B cell (primary cell): ENCODE data around the gene VCAM1. TPM values are rescaled to one million over a fixed set of nuclear protein-coding genes. Genes with fewer than 3 reads are reported as not detected.

Source experiments
- ATAC-seq: fragments of 200-7000 bp; cut with Tn5 transposase; one replicate; pipeline ENCODE4 v1.10.0; 2021; ENCODE audit warnings: low read depth, mild to moderate bottlenecking, moderate number of reproducible peaks, moderate library complexity
- CTCF ChIA-PET: fragments of 350-600 bp; sonication (Branson Sonifier 250); formaldehyde crosslinking; loops from one replicate; lab custom pipeline; 2021; ENCODE audit warnings: antibody characterized with exemption, inconsistent platforms; lab: Charles Lee
- POLR2A ChIA-PET: fragments of 350-600 bp; sonication (Branson Sonifier 250); formaldehyde crosslinking; loops from one replicate; lab custom pipeline; 2021; ENCODE audit warnings: antibody characterized with exemption; lab: Charles Lee
- DNase-seq: peaks from one replicate; pipeline ENCODE4 v3.0.0; 2013
- H2AFZ ChIP-seq: 2 replicates; pipeline ENCODE4 v1.6.1; 2012; ENCODE audit warnings: mild to moderate bottlenecking, low read depth, low read length; ENCODE audit not compliant: insufficient read depth, poor library complexity, severe bottlenecking
- H3K27ac ChIP-seq, 2 donors: 1 replicate in 1 of 2; 2 replicates in 1 of 2; pipeline ENCODE4 v1.5.1; 2012 to 2013; ENCODE audit warnings: low read length in 2 of 2, mild to moderate bottlenecking in 2 of 2, moderate library complexity in 1 of 2
- H3K27me3 ChIP-seq, 4 experiments: fragments of 200-600 bp in 1 of 4; sonication (generic) in 1 of 4; replicated peaks in 1 of 4; 1 replicate in 2 of 4; 2 replicates in 2 of 4; pipeline versions ENCODE4 v1.6.1 to v1.7.0; 2013 to 2016; ENCODE audit warnings: low read length in 3 of 4, mild to moderate bottlenecking in 2 of 4, mixed read lengths in 1 of 4, moderate library complexity in 1 of 4; ENCODE audit not compliant: insufficient read depth in 4 of 4, control insufficient read depth in 3 of 4; ENCODE audit errors: control extremely low read depth in 1 of 4
- H3K36me3 ChIP-seq, 2 experiments: replicated peaks in 1 of 2; 1 replicate in 1 of 2; 2 replicates in 1 of 2; pipeline versions ENCODE4 v1.6.1 to v1.7.1; 2013; ENCODE audit warnings: low read length in 1 of 2; ENCODE audit not compliant: insufficient read depth in 2 of 2, control insufficient read depth in 1 of 2; ENCODE audit errors: control extremely low read depth in 1 of 2, extremely low read depth in 1 of 2
- H3K4me1 ChIP-seq, 2 donors: fragments of 200-600 bp in 1 of 2; sonication (generic) in 1 of 2; 1 replicate in 1 of 2; 2 replicates in 1 of 2; pipeline versions ENCODE4 v1.5.1 to v1.6.1; 2013 to 2017; ENCODE audit warnings: low read length in 2 of 2; ENCODE audit not compliant: control insufficient read depth in 2 of 2, insufficient read depth in 2 of 2
- H3K4me2 ChIP-seq: replicated peaks from 2 replicates; pipeline ENCODE3; 2012; ENCODE audit warnings: mild to moderate bottlenecking, low read depth, low read length; ENCODE audit not compliant: poor library complexity, severe bottlenecking
- H3K4me3 ChIP-seq, 5 experiments: fragments of 200-600 bp in 1 of 5; sonication (generic) in 1 of 5; 1 replicate in 3 of 5; 2 replicates in 2 of 5; pipeline versions ENCODE4 v1.5.1 to v1.7.0; 2011 to 2016; ENCODE audit warnings: low read length in 4 of 5, mild to moderate bottlenecking in 4 of 5, low read depth in 2 of 5, control low read depth in 1 of 5, moderate library complexity in 1 of 5; ENCODE audit not compliant: insufficient read depth in 1 of 5; ENCODE audit errors: control extremely low read depth in 1 of 5, extremely low read depth in 1 of 5
- H3K79me2 ChIP-seq: fragments of 200-600 bp; sonication (generic); one replicate; pipeline ENCODE4 v1.6.0; 2016; ENCODE audit warnings: low read length; ENCODE audit not compliant: control insufficient read depth, insufficient read depth
- H3K9ac ChIP-seq: fragments of 200-600 bp; sonication (generic); 2 replicates; pipeline ENCODE4 v1.6.1; 2017; ENCODE audit warnings: mild to moderate bottlenecking, low read length, moderate library complexity
- H3K9me3 ChIP-seq, 3 donors: one replicate each; pipeline versions ENCODE4 v1.6.1 to v1.7.1; 2013; ENCODE audit warnings: low read length in 2 of 3; ENCODE audit not compliant: control insufficient read depth in 2 of 3, insufficient read depth in 1 of 3; ENCODE audit errors: control extremely low read depth in 1 of 3
- H4K20me1 ChIP-seq: 2 replicates; pipeline ENCODE4 v1.6.0; 2012; ENCODE audit warnings: mild to moderate bottlenecking, low read length; ENCODE audit not compliant: insufficient read depth, control insufficient read depth, poor library complexity, severe bottlenecking
- H3K27ac Mint-ChIP-seq: one replicate; pipeline ENCODE4 v1.8.0; 2021; ENCODE audit warnings: mixed read lengths
- H3K27me3 Mint-ChIP-seq: one replicate; pipeline ENCODE4 v1.8.0; 2021; ENCODE audit warnings: mixed read lengths
- H3K4me1 Mint-ChIP-seq: one replicate; pipeline ENCODE4 v1.8.0; 2021; ENCODE audit warnings: mixed read lengths
- H3K4me3 Mint-ChIP-seq: one replicate; pipeline ENCODE4 v1.8.0; 2021; ENCODE audit warnings: mixed read lengths
- H3K9me3 Mint-ChIP-seq: one replicate; pipeline ENCODE4 v1.8.0; 2022; ENCODE audit warnings: mixed read lengths; ENCODE audit not compliant: insufficient read depth
- EZH2 ChIP-seq: IDR thresholded peaks from 2 replicates; pipeline ENCODE4 v1.6.1; 2012; ENCODE audit warnings: borderline replicate concordance, low read depth, mild to moderate bottlenecking, moderate library complexity, low read length; ENCODE audit not compliant: insufficient read depth, poor library complexity, severe bottlenecking
- WGBS: methylation state at CpG from one replicate; pipeline ENCODE4 v1.1.5; 2013; ENCODE audit warnings: missing lambda C conversion rate; ENCODE audit not compliant: insufficient coverage; 5-methylcytosine and 5-hydroxymethylcytosine counted together
- intact Hi-C: fragments of 100-400 bp; cut with micrococcal nuclease; formaldehyde crosslinking; loops from one replicate; pipeline ENCODE4 v1.10.0; 2022
- polyA plus RNA-seq: library from polyadenylated mRNA; depleted of rRNA; stranded (reverse); fragments of >200 nt; gene quantifications from 2 replicates; pipeline ENCODE4 v1.2.3, GENCODE V29; 2012
- total RNA-seq, 2 donors: library from RNA; stranded (reverse); fragments of 120-200 nt in 1 of 2; gene quantifications; 1 replicate in 1 of 2; 2 replicates in 1 of 2; pipeline versions ENCODE4 v1.2.3 to v1.2.4, GENCODE V29; 2013 to 2022
- TF ChIP-seq, protein P1 (sequence below): fragments of 200-600 bp; IDR thresholded peaks from one replicate; pipeline ENCODE4 v1.8.0; 2022; ENCODE audit warnings: antibody characterized with exemption, mild to moderate bottlenecking

VCAM1 gene
- total and polyA plus RNA-seq, 2 donors (not counting 1 experiment from before 2014, with no cell fraction given): not detected

DNA sequence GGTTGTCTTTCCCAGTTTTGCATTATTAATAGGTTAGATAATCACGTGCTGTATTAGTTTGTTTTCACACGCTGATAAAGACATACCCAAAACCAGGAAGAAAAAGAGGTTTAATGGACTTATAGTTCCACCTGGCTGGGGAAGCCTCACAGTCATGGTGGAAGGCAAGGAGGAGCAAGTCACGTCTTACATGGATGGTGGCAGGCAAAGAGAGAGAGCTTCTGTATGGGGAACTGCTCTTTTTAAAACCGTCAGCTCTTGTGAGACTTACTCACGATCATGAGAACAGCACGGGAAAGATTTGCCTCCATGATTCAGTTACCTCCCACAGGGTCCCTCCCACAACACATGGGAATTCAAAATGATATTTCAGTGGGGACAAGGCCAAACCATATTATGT lies 2.3 kb upstream of the VCAM1 start:
- Histone ChIP-seq H3K36me3 (no peaks in the 10 kb centered on the region), H3K4me3 (no peak overlapping the region), H3K27ac (no peak overlapping the region), H3K27me3 (no peaks in the 10 kb centered on the region), H4K20me1 (no peaks in the 10 kb centered on the region), H3K9me3 (no peaks in the 10 kb centered on the region), H3K4me1 (no peaks in the 10 kb centered on the region), H2AFZ (no peak overlapping the region), H3K79me2 (no peaks in the 10 kb centered on the region), H3K4me2 (no peak overlapping the region), H3K9ac (no peak overlapping the region)
- 60% methylated on average over 1 of the region's 6 CpGs for WGBS
- H3K27me3 Mint-ChIP-seq: peaks cover 12% of the 10 kb centered on the region
- CTCF ChIA-PET: no interaction called here
- intact Hi-C loops: no loop called here
- ATAC-seq: no peak
- POLR2A ChIA-PET: no interaction called here
- no peak for TF ChIP-seq EZH2
- TF ChIP-seq, protein P1, sequence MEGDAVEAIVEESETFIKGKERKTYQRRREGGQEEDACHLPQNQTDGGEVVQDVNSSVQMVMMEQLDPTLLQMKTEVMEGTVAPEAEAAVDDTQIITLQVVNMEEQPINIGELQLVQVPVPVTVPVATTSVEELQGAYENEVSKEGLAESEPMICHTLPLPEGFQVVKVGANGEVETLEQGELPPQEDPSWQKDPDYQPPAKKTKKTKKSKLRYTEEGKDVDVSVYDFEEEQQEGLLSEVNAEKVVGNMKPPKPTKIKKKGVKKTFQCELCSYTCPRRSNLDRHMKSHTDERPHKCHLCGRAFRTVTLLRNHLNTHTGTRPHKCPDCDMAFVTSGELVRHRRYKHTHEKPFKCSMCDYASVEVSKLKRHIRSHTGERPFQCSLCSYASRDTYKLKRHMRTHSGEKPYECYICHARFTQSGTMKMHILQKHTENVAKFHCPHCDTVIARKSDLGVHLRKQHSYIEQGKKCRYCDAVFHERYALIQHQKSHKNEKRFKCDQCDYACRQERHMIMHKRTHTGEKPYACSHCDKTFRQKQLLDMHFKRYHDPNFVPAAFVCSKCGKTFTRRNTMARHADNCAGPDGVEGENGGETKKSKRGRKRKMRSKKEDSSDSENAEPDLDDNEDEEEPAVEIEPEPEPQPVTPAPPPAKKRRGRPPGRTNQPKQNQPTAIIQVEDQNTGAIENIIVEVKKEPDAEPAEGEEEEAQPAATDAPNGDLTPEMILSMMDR: no peak
- H3K4me1 Mint-ChIP-seq: peaks cover 2% of the 10 kb centered on the region
- DNase-seq: no peak
- H3K9me3 Mint-ChIP-seq: no peaks in the 10 kb centered on the region
- H3K4me3 Mint-ChIP-seq: no peak overlapping the region
- no peak overlapping the region for H3K27ac Mint-ChIP-seq

DNA sequence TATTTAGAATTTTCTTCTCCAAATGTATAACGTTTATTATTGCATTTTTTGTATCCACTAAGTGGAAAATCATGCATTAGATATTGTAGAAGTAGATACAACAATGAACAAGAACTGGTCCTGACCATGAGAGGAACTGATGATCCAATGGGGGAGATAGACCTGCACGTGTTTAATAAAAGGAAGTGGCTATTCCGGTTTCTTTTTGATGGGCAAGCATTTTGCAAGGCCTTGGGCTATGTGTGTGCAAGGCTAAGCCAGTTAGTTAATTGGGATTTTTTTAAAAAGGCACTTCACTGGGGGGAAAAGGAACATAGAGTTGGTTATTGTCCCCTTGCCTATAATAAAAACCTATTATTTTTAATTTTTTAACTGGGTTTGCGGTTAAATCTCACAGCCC lies 961 bp upstream of the VCAM1 start:
- Mint-ChIP-seq H3K4me1 (peaks cover 2% of the 10 kb centered on the region), H3K27me3 (peaks cover 12% of the 10 kb centered on the region), H3K27ac (no peak overlapping the region), H3K9me3 (no peaks in the 10 kb centered on the region), H3K4me3 (no peak overlapping the region)
- H3K4me3 ChIP-seq: no peak overlapping the region
- H3K4me1 ChIP-seq: no peaks in the 10 kb centered on the region
- ChIA-PET POLR2A (no interaction called here), CTCF (no interaction called here)
- intact Hi-C loops: no loop called here
- TF ChIP-seq, protein P1: no peak
- no peak for TF ChIP-seq EZH2
- whole genome bisulfite sequencing: 66% methylated on average over 2 of the region's 4 CpGs
- no peak for DNase-seq
- ATAC-seq: no peak
- no peaks in the 10 kb centered on the region for H4K20me1 ChIP-seq
- H3K79me2 ChIP-seq: no peaks in the 10 kb centered on the region
- no peak overlapping the region for H2AFZ ChIP-seq
- no peak overlapping the region for H3K27ac ChIP-seq
- no peaks in the 10 kb centered on the region for H3K36me3 ChIP-seq
- no peaks in the 10 kb centered on the region for H3K27me3 ChIP-seq
- H3K9ac ChIP-seq: no peak overlapping the region
- no peaks in the 10 kb centered on the region for H3K9me3 ChIP-seq
- no peak overlapping the region for H3K4me2 ChIP-seq
